ENCODE data around the gene FBLN5.

Gene FBLN5

GRCh38 chr14:91911474-91912032 is 35.9 kb downstream of the FBLN5 start:
- no peak overlapping the region for H3K4me3 ChIP-seq (ENCODE audit: low read depth, low read length)
- DNase-seq (ENCODE audit: low read depth): peak; percentile 63
- TF ChIP-seq MYC (IDR thresholded peaks at IDR 0.05; ENCODE audit: low read depth, low read length): no peak
- no peak for TF ChIP-seq MAX (IDR thresholded peaks at IDR 0.05; ENCODE audit: low read depth, low read length)
- peak; percentile 51 for TF ChIP-seq CTCF (IDR thresholded peaks at IDR 0.05; ENCODE audit: low read depth, low read length)
- no peak for TF ChIP-seq POLR2A (IDR thresholded peaks at IDR 0.05; ENCODE audit: extremely low read depth, insufficient read length)

GRCh38 chr14:91910196-91910595 is 37.3 kb downstream of the FBLN5 start:
- DNase-seq (ENCODE audit: low read depth): no peak
- H3K4me3 ChIP-seq (ENCODE audit: low read depth, low read length): no peak overlapping the region
- TF ChIP-seq MYC (IDR thresholded peaks at IDR 0.05; ENCODE audit: low read depth, low read length) (no peak), MAX (IDR thresholded peaks at IDR 0.05; ENCODE audit: low read depth, low read length) (no peak)

- DNase-seq (ENCODE audit: low read depth): no peak
- H3K4me3 ChIP-seq (ENCODE audit: low read depth, low read length): no peak overlapping the region
- no peak for TF ChIP-seq CTCF (IDR thresholded peaks at IDR 0.05; ENCODE audit: low read depth, low read length)
- TF ChIP-seq MAX (IDR thresholded peaks at IDR 0.05; ENCODE audit: low read depth, low read length): no peak
- TF ChIP-seq MYC (IDR thresholded peaks at IDR 0.05; ENCODE audit: low read depth, low read length): no peak
- TF ChIP-seq POLR2A (IDR thresholded peaks at IDR 0.05; ENCODE audit: extremely low read depth, insufficient read length): no peak
Observed at GRCh38 chr14:91906374-91906773, 41.1 kb downstream of the FBLN5 start.

- no peak for TF ChIP-seq MYC (IDR thresholded peaks at IDR 0.05; ENCODE audit: low read depth, low read length)
- TF ChIP-seq CTCF (IDR thresholded peaks at IDR 0.05; ENCODE audit: low read depth, low read length): no peak
- no peak for TF ChIP-seq POLR2A (IDR thresholded peaks at IDR 0.05; ENCODE audit: extremely low read depth, insufficient read length)
- TF ChIP-seq MAX (IDR thresholded peaks at IDR 0.05; ENCODE audit: low read depth, low read length): no peak
- no peak for DNase-seq (ENCODE audit: low read depth)
- H3K4me3 ChIP-seq (ENCODE audit: low read depth, low read length): no peak overlapping the region
Observed at GRCh38 chr14:91904956-91905645, 42.4 kb downstream of the FBLN5 start.

GRCh38 chr14:91904483-91904882 is 43.0 kb downstream of the FBLN5 start:
- TF ChIP-seq CTCF (IDR thresholded peaks at IDR 0.05; ENCODE audit: low read depth, low read length): no peak
- H3K4me3 ChIP-seq (ENCODE audit: low read depth, low read length): no peak overlapping the region
- DNase-seq (ENCODE audit: low read depth): no peak

- DNase-seq (ENCODE audit: low read depth): no peak
- TF ChIP-seq MYC (IDR thresholded peaks at IDR 0.05; ENCODE audit: low read depth, low read length) (no peak), MAX (IDR thresholded peaks at IDR 0.05; ENCODE audit: low read depth, low read length) (no peak), CTCF (IDR thresholded peaks at IDR 0.05; ENCODE audit: low read depth, low read length) (no peak), POLR2A (IDR thresholded peaks at IDR 0.05; ENCODE audit: extremely low read depth, insufficient read length) (no peak)
- no peak overlapping the region for H3K4me3 ChIP-seq (ENCODE audit: low read depth, low read length)
Observed at GRCh38 chr14:91903070-91903469, 44.4 kb downstream of the FBLN5 start.
